T-helper 17 cell (primary cell): ENCODE data around the gene TMEM170B. TPM values are rescaled to one million over a fixed set of nuclear protein-coding genes. Genes with fewer than 3 reads are reported as not detected.
"Not testable (repeated sequence)": the region's sequence is repeated elsewhere in the genome, so short reads cannot be mapped to it uniquely, and the experiment has no call there.

Experiments used
- ATAC-seq: fragments of 150-1000 bp; cut with Tn5 transposase; 2 replicates; pipeline ENCODE4 v1.10.0; 2021; ENCODE audit warnings: mild to moderate bottlenecking, moderate library complexity
- DNase-seq, 3 donors: peaks; one replicate each; pipeline versions ENCODE4 v3.0.0 to v3.0.0-alpha.2; 2020 to 2021
- H3K9me3 ChIP-seq: one replicate; pipeline ENCODE4 v1.7.0; 2013; ENCODE audit warnings: low read length, mild to moderate bottlenecking; ENCODE audit not compliant: control insufficient read depth, poor library complexity, severe bottlenecking
- H3K27ac Mint-ChIP-seq: one replicate; pipeline ENCODE4 v1.8.0; 2022; ENCODE audit warnings: mild to moderate bottlenecking, moderate library complexity, mixed read lengths
- H3K27me3 Mint-ChIP-seq: one replicate; pipeline ENCODE4 v1.8.0; 2022; ENCODE audit warnings: mixed read lengths
- H3K36me3 Mint-ChIP-seq: one replicate; pipeline ENCODE4 v1.8.0; 2022; ENCODE audit warnings: low read depth, mixed read lengths
- H3K4me1 Mint-ChIP-seq: one replicate; pipeline ENCODE4 v1.8.0; 2022; ENCODE audit warnings: mild to moderate bottlenecking, mixed read lengths
- H3K4me3 Mint-ChIP-seq: one replicate; pipeline ENCODE4 v1.8.0; 2022; ENCODE audit warnings: mild to moderate bottlenecking, moderate library complexity, mixed read lengths
- total RNA-seq, 4 donors: library from RNA in 2 of 4; stranded (reverse) in 2 of 4; gene quantifications; one replicate each; pipeline ENCODE4 v1.2.3 and lab custom pipeline; 2022 to 2026

The TMEM170B gene
- total RNA-seq, 2 donors from 2014 or later = 1.3 to 1.7 TPM

GRCh38 chr6:11538819-11539468 is 1.4 kb downstream of the TMEM170B start:
- H3K4me3 Mint-ChIP-seq = peak overlapping the region; percentile 90
- DNase-seq = no peak
- ATAC-seq = no peak
- peaks cover 7% of the 10 kb centered on the region for H3K27me3 Mint-ChIP-seq
- H3K4me1 Mint-ChIP-seq = peaks cover 7% of the 10 kb centered on the region
- H3K36me3 Mint-ChIP-seq = no peaks in the 10 kb centered on the region
- no peaks in the 10 kb centered on the region for H3K9me3 ChIP-seq
- peak overlapping the region; percentile 81 for H3K27ac Mint-ChIP-seq

DNA sequence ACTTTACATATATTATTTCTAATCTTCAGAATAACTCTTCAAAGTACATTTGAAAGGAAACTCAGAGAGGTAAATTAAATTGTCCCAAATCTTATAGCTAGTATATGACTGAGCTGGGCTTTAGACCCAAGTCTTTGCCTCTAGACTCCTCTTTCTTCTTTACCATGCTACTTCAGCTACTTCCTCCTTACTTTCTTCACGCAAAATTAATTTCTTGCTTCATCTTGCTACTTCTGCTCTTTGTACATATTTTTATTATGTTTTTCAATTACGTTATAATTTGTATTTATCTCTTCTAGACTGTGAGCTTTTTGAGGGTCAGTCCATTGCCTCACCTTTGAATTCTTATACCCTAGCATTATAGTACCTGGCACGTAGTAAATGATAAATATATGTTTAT is 5.3 kb downstream of the TMEM170B start:
- DNase-seq (no peak), ATAC-seq (no peak)
- Mint-ChIP-seq H3K4me3 (no peak overlapping the region), H3K4me1 (peaks cover 2% of the 10 kb centered on the region), H3K36me3 (peaks cover under 1% of the 10 kb centered on the region), H3K27me3 (no peaks in the 10 kb centered on the region), H3K27ac (no peak overlapping the region)
- no peaks in the 10 kb centered on the region for H3K9me3 ChIP-seq

DNA sequence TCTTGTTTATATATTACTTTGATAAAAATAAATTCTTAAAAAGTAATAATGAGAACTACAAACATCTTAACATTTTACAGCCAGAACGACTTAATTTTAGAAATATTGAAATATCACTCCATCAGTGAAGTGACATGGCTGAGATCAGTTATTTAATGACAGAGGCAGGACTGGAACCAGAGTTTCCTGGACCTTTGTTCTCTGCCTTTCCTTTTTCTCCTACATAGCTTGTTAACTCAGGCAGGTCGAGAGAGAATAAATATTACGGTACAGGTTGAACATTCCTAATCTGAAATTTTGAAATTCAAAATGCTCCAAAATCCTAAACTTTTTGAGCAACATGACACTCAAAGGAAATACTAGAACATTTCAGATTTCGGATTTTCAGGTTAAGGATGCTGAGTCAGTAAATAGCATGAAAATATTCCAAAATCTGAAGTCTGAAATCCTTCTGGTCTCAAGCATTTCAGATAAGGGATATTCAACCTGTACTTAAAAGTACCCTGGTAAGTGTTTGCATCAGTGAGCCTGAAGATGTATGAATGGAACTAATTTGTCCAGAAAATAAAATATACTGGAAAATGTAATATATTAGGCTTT is 6.5 kb downstream of the TMEM170B start:
- Mint-ChIP-seq H3K4me1 (peaks cover 2% of the 10 kb centered on the region), H3K27me3 (no peaks in the 10 kb centered on the region), H3K4me3 (no peak overlapping the region), H3K27ac (no peak overlapping the region), H3K36me3 (peaks cover 2% of the 10 kb centered on the region)
- no peaks in the 10 kb centered on the region for H3K9me3 ChIP-seq
- no peak for ATAC-seq
- DNase-seq = no peak

GRCh38 chr6:11547846-11548245 is 10.3 kb downstream of the TMEM170B start:
- H3K4me3 Mint-ChIP-seq, H3K27me3 Mint-ChIP-seq, H3K36me3 Mint-ChIP-seq, ATAC-seq, DNase-seq, H3K4me1 Mint-ChIP-seq, H3K9me3 ChIP-seq, H3K27ac Mint-ChIP-seq: not testable (repeated sequence)

DNA sequence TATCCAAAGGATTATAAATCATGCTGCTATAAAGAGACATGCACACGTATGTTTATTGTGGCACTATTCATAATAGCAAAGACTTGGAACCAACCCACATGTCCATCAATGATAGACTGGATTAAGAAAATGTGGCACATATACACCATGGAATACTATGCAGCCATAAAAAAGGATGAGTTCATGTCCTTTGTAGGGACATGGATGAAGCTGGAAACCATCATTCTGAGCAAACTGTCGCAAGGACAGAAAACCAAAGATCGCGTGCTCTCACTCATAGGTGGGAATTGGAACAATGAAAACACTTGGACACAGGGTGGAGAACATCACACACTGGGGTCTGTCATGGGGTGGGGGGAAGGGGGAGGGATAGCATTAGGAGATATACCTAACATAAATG is 11.0 kb downstream of the TMEM170B start:
- not testable (repeated sequence) for ATAC-seq, H3K4me1 Mint-ChIP-seq, H3K9me3 ChIP-seq, H3K27me3 Mint-ChIP-seq, DNase-seq, H3K36me3 Mint-ChIP-seq, H3K4me3 Mint-ChIP-seq, H3K27ac Mint-ChIP-seq

- H3K4me1 Mint-ChIP-seq = peaks cover 9% of the 10 kb centered on the region
- peaks cover 2% of the 10 kb centered on the region for H3K36me3 Mint-ChIP-seq
- ATAC-seq (no peak), DNase-seq (no peak)
- H3K9me3 ChIP-seq = no peaks in the 10 kb centered on the region
- no peaks in the 10 kb centered on the region for H3K27me3 Mint-ChIP-seq
- no peak overlapping the region for H3K27ac Mint-ChIP-seq
- H3K4me3 Mint-ChIP-seq = no peak overlapping the region
Observed at GRCh38 chr6:11551053-11551452, 13.5 kb downstream of the TMEM170B start.

DNA sequence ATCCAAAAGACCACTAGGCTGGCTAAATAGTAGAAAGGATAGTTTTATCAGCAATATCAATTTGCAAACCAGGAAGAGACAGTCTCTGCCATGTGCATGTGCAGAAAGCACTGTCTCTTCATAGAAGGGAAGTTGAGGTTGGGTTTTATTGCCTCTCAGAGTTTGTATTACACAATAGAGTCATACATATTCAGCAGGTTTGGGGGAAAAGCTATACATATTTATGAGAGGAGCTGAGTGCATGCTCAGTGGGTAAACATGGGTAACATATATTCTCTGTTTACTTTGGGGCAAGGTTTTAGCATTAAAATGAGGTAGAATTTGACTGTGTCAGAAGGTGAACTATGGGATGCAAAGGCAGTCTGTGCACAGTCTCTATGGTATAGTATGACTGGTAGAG is 14.9 kb downstream of the TMEM170B start:
- ATAC-seq (no peak), DNase-seq (no peak)
- Mint-ChIP-seq H3K4me1 (peaks cover 11% of the 10 kb centered on the region), H3K4me3 (no peak overlapping the region), H3K27ac (no peak overlapping the region), H3K27me3 (peaks cover 5% of the 10 kb centered on the region), H3K36me3 (peaks cover 2% of the 10 kb centered on the region)
- no peaks in the 10 kb centered on the region for H3K9me3 ChIP-seq

DNA sequence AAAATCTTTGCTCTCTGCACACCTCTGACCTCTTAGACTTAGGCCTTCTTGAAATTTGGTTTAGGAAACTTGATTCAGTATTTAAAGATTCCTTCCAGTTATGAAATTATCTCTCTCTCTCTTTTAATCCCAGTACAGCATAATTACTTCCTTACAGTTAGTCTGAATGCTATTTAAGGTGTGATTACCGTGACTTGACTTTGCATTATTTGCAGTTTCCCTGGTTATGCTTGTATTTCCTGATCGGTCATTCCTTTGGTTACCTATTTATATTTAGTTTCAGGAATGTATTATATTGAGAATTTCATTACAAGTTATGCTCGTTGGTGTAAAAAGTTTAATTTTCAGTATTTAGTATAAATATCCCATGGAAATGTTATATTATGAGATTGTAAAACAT is 16.3 kb downstream of the TMEM170B start:
- Mint-ChIP-seq H3K27me3 (peaks cover 5% of the 10 kb centered on the region), H3K36me3 (no peaks in the 10 kb centered on the region), H3K4me1 (peaks cover 11% of the 10 kb centered on the region), H3K27ac (no peak overlapping the region), H3K4me3 (no peak overlapping the region)
- no peaks in the 10 kb centered on the region for H3K9me3 ChIP-seq
- ATAC-seq (no peak), DNase-seq (no peak)

DNA sequence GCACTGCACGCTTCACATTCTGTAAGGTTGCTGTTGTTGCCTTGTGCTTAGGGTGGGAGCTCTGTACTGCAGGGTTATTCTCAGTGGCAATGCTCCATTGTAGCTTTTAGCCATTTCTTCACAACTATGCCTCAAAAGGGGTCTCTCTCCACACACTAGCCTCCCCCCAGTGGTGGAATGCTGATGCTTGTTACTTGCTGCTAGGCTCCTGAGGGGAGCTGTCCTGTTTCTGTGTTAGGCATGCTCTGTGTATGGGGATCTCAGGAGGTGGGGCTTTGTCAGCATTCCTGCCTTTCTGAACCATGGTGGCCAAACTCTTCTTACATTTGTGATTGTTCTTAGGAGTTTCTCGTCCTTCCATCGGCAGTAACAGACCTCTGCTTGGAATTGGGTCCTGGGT is 18.8 kb downstream of the TMEM170B start:
- H3K9me3 ChIP-seq = no peaks in the 10 kb centered on the region
- Mint-ChIP-seq H3K27ac (no peak overlapping the region), H3K4me3 (no peak overlapping the region), H3K36me3 (no peaks in the 10 kb centered on the region), H3K27me3 (peaks cover 5% of the 10 kb centered on the region), H3K4me1 (peaks cover 6% of the 10 kb centered on the region)
- ATAC-seq = no peak
- DNase-seq = no peak

- Mint-ChIP-seq H3K4me1 (peaks cover 4% of the 10 kb centered on the region), H3K36me3 (peaks cover 8% of the 10 kb centered on the region), H3K27me3 (no peaks in the 10 kb centered on the region), H3K27ac (no peak overlapping the region), H3K4me3 (no peak overlapping the region)
- no peak for ATAC-seq
- no peak for DNase-seq
- no peaks in the 10 kb centered on the region for H3K9me3 ChIP-seq
Observed at GRCh38 chr6:11563793-11564192, 26.2 kb downstream of the TMEM170B start.

GRCh38 chr6:11566609-11567008 is 29.1 kb downstream of the TMEM170B start:
- no peak for ATAC-seq
- no peaks in the 10 kb centered on the region for H3K27me3 Mint-ChIP-seq
- DNase-seq = no peak
- H3K9me3 ChIP-seq = no peaks in the 10 kb centered on the region
- H3K36me3 Mint-ChIP-seq = peaks cover 14% of the 10 kb centered on the region
- H3K4me1 Mint-ChIP-seq = peaks cover 4% of the 10 kb centered on the region
- no peak overlapping the region for H3K4me3 Mint-ChIP-seq
- no peak overlapping the region for H3K27ac Mint-ChIP-seq

- H3K9me3 ChIP-seq = no peaks in the 10 kb centered on the region
- Mint-ChIP-seq H3K27me3 (no peaks in the 10 kb centered on the region), H3K4me1 (peaks cover 6% of the 10 kb centered on the region), H3K36me3 (peaks cover 11% of the 10 kb centered on the region), H3K27ac (no peak overlapping the region), H3K4me3 (no peak overlapping the region)
- DNase-seq (no peak), ATAC-seq (no peak)
Observed at GRCh38 chr6:11571073-11571472, 33.5 kb downstream of the TMEM170B start.

- H3K4me3 Mint-ChIP-seq = no peak overlapping the region
Observed at GRCh38 chr6:11575408-11576033, 38.0 kb downstream of the TMEM170B start.

More at GRCh38 chr6:11575408-11576033, 38.0 kb downstream of the TMEM170B start:
- no peaks in the 10 kb centered on the region for H3K9me3 ChIP-seq
- DNase-seq = peak in 1 of 3 donors; percentile 30
- H3K4me1 Mint-ChIP-seq = peaks cover 2% of the 10 kb centered on the region
- H3K36me3 Mint-ChIP-seq = peaks cover 5% of the 10 kb centered on the region
- H3K27me3 Mint-ChIP-seq = no peaks in the 10 kb centered on the region
- ATAC-seq = peak; percentile 96
- no peak overlapping the region for H3K27ac Mint-ChIP-seq
